Osteoblast (primary cell): Measurements from ENCODE around the gene PFKP. TPM values are rescaled to one million over a fixed set of nuclear protein-coding genes. Genes with fewer than 3 reads are reported as not detected.
A peak's percentile ranks its signal among the peaks of the same experiment; 100 is the strongest.
"Not testable (repeated sequence)": the region's sequence is repeated elsewhere in the genome, so short reads cannot be mapped to it uniquely, and the experiment has no call there.

Experiments
- DNase-seq: peaks from one replicate; pipeline ENCODE4 v3.0.0; 2011; ENCODE audit warnings: low spot score, mixed read lengths; ENCODE audit not compliant: insufficient read length; ENCODE audit errors: missing footprints
- H2AFZ ChIP-seq: 2 replicates; pipeline ENCODE4 v1.6.0; 2011; ENCODE audit warnings: mild to moderate bottlenecking, low read length
- H3K27ac ChIP-seq: 2 replicates; pipeline ENCODE4 v1.5.1; 2011; ENCODE audit warnings: mild to moderate bottlenecking, low read depth, low read length, moderate library complexity
- H3K27me3 ChIP-seq: 2 replicates; pipeline ENCODE4 v1.6.0; 2012; ENCODE audit warnings: mild to moderate bottlenecking, control low read depth, inconsistent platforms, low read length, moderate library complexity; ENCODE audit not compliant: insufficient read depth
- H3K36me3 ChIP-seq: 2 replicates; pipeline ENCODE4 v1.5.1; 2011; ENCODE audit warnings: mild to moderate bottlenecking, low read length, control low read depth, moderate library complexity; ENCODE audit not compliant: insufficient read depth
- H3K4me1 ChIP-seq: 2 replicates; pipeline ENCODE4 v1.5.1; 2011; ENCODE audit warnings: mild to moderate bottlenecking, low read length, control low read depth, moderate library complexity; ENCODE audit not compliant: insufficient read depth
- H3K4me2 ChIP-seq: 2 replicates; pipeline ENCODE4 v1.6.0; 2011; ENCODE audit warnings: mild to moderate bottlenecking, low read length; ENCODE audit not compliant: insufficient read depth
- H3K4me3 ChIP-seq: fragments of 200-600 bp; sonication (generic); 3 replicates; pipeline ENCODE4 v1.5.1; 2012; ENCODE audit warnings: mild to moderate bottlenecking, low read length, inconsistent platforms; ENCODE audit not compliant: insufficient read depth
- H3K79me2 ChIP-seq: 2 replicates; pipeline ENCODE4 v1.6.0; 2012; ENCODE audit warnings: mild to moderate bottlenecking, low read length, control low read depth, inconsistent platforms; ENCODE audit not compliant: insufficient read depth
- H3K9me3 ChIP-seq: 2 replicates; pipeline ENCODE4 v1.5.1; 2011; ENCODE audit warnings: low read depth, low read length, control low read depth
- H4K20me1 ChIP-seq: 2 replicates; pipeline ENCODE4 v1.6.0; 2012; ENCODE audit warnings: mild to moderate bottlenecking, low read length, control low read depth; ENCODE audit not compliant: insufficient read depth
- total RNA-seq: library from RNA; depleted of rRNA; stranded (reverse); fragments of >200 nt; gene quantifications from 2 replicates; pipeline ENCODE4 v1.2.3, GENCODE V29; 2012
- TF ChIP-seq, protein P1 (sequence below): IDR thresholded peaks from 2 replicates; pipeline ENCODE4 v1.5.1; 2011; ENCODE audit warnings: mild to moderate bottlenecking, low read depth, low read length, moderate library complexity; ENCODE audit errors: extremely low read depth

PFKP gene
- total RNA-seq, 1 donor, result 80.0 TPM

DNA sequence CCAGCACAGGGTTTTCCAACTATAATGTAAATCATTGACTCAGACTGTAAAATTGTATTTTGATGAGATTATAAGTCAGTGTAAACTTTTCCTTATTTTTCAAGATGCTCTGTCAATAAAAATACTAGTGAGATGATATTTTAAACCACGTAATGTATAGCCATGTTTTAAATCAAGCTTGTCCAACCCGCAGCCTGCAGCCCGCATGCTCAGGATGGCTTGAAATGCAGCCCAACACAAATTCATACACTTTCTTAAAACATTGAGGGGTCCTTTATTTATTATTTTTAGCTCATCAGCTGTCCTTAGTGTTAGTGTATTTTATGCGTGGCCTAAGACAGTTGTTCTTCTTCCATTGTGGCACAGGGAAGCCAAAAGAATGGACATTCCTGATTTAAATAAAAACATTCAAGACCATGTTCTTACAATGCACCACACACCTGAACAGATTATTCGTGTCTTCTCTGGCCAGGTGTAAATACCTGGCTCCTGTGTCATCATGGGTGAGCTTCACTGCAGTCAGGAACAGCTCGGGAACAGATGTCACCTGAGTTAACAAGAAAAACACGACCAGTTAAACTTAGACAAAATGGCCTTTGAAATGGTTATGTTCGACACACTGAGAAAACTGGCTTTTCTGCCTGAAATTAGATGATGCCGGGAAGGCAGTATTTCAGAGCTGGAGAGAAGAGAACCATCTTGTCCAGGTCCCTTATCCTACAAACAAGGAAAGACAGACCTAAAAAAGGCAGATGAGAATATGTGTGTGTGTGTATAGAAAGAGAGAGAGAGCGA is 99.3 kb downstream of the PFKP start:
- no peak overlapping the region for H2AFZ ChIP-seq
- H3K79me2 ChIP-seq, result peaks cover 50% of the 10 kb centered on the region
- H3K27me3 ChIP-seq, result no peaks in the 10 kb centered on the region
- H3K4me2 ChIP-seq, result no peak overlapping the region
- DNase-seq, result no peak
- TF ChIP-seq, protein P1, sequence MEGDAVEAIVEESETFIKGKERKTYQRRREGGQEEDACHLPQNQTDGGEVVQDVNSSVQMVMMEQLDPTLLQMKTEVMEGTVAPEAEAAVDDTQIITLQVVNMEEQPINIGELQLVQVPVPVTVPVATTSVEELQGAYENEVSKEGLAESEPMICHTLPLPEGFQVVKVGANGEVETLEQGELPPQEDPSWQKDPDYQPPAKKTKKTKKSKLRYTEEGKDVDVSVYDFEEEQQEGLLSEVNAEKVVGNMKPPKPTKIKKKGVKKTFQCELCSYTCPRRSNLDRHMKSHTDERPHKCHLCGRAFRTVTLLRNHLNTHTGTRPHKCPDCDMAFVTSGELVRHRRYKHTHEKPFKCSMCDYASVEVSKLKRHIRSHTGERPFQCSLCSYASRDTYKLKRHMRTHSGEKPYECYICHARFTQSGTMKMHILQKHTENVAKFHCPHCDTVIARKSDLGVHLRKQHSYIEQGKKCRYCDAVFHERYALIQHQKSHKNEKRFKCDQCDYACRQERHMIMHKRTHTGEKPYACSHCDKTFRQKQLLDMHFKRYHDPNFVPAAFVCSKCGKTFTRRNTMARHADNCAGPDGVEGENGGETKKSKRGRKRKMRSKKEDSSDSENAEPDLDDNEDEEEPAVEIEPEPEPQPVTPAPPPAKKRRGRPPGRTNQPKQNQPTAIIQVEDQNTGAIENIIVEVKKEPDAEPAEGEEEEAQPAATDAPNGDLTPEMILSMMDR, result no peak
- peaks cover 2% of the 10 kb centered on the region for H3K4me1 ChIP-seq
- no peak overlapping the region for H3K4me3 ChIP-seq
- peaks cover 24% of the 10 kb centered on the region for H4K20me1 ChIP-seq
- H3K36me3 ChIP-seq, result peaks cover 86% of the 10 kb centered on the region
- H3K9me3 ChIP-seq, result no peaks in the 10 kb centered on the region
- no peak overlapping the region for H3K27ac ChIP-seq

DNA sequence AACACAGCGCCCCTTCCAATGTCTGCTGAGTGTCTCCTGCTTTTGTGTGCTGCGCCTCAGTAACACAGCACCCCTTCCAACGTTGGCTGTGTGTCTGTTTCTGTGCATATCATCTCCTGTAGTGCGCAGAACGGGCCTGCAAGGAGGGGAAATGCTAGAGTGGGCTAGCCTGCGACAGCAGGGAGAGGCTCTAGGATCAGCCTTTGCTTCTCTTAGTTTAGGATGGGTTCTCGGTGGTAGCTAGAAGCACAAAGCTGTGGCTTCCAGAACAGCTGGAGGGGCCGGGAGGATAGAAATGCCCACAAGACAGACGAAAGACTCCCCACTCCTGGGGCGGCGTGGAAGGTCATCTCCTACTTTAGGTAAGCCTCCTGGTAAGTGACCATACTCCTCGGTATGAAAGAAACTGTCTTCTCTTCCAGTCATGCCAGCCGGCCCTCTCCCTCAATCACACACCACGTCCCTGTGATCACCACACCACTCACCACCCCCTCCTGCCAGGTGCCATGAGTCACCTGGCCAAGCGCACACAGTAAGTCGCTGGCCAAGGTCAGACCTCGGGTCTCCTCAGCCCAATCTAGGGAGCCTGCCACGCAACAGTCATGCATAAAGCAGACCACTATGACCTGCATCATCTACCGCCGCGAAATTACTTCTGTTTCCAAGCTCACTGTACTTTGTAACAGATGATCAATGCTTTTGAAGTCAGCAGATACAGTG is 100.4 kb downstream of the PFKP start:
- Histone ChIP-seq H3K9me3 (no peaks in the 10 kb centered on the region), H2AFZ (no peak overlapping the region), H3K4me1 (peaks cover 2% of the 10 kb centered on the region), H4K20me1 (peaks cover 24% of the 10 kb centered on the region), H3K4me3 (no peak overlapping the region), H3K4me2 (no peak overlapping the region), H3K27ac (no peak overlapping the region), H3K79me2 (peaks cover 53% of the 10 kb centered on the region), H3K36me3 (peaks cover 76% of the 10 kb centered on the region), H3K27me3 (no peaks in the 10 kb centered on the region)
- no peak for DNase-seq
- TF ChIP-seq, protein P1, result no peak

DNA sequence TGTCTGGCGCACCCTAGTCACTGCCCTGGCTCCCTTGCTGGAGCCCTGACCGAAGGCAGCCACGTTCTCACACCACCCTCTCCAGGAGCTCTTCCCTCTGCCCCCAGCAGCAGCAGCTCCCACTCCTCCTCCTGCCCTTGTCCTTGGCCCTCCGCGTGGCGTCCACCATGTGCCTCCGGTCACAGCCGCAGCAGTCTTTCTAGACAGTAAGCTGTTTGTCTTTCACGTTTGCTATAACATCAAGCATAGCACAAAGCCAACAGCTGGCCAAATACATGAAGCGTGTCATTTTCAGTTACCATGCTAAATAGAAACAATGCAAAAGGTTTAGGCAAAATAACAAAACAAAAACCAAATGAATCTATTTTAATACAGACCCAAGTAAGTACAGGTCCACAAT is 101.9 kb downstream of the PFKP start:
- Histone ChIP-seq H3K27me3 (no peaks in the 10 kb centered on the region), H3K27ac (no peak overlapping the region), H3K4me3 (no peak overlapping the region), H4K20me1 (peaks cover 24% of the 10 kb centered on the region), H3K4me2 (no peak overlapping the region), H2AFZ (no peak overlapping the region), H3K4me1 (peaks cover 2% of the 10 kb centered on the region), H3K9me3 (no peaks in the 10 kb centered on the region), H3K36me3 (peaks cover 61% of the 10 kb centered on the region), H3K79me2 (peaks cover 49% of the 10 kb centered on the region)
- TF ChIP-seq, protein P1, result no peak
- DNase-seq, result no peak

DNA sequence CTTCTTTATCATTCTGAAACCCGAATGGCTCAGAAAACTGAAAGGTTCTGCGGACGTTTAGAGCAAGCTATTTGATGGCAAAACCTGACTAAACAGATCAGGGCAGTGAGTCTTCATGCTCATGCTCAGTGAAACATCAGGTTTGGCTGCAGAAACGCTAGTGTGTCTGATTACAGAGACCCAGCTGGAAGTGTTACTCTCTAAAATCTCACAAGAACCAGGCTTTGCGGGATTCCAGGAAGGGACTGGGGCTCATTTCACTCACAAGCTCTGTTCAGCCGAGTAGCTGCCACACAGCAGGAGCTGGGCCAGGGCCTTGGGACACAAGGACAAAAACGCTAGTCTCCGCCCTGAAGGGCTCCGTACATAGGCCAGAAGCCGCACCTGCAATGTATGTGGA is 102.3 kb downstream of the PFKP start:
- H3K79me2 ChIP-seq, result peaks cover 49% of the 10 kb centered on the region
- TF ChIP-seq, protein P1, result no peak
- H3K4me3 ChIP-seq, result no peak overlapping the region
- no peak overlapping the region for H3K27ac ChIP-seq
- H3K9me3 ChIP-seq, result no peaks in the 10 kb centered on the region
- peaks cover 2% of the 10 kb centered on the region for H3K4me1 ChIP-seq
- H4K20me1 ChIP-seq, result peaks cover 24% of the 10 kb centered on the region
- H3K4me2 ChIP-seq, result no peak overlapping the region
- H3K36me3 ChIP-seq, result peaks cover 56% of the 10 kb centered on the region
- no peak overlapping the region for H2AFZ ChIP-seq
- H3K27me3 ChIP-seq, result no peaks in the 10 kb centered on the region
- DNase-seq, result no peak

DNA sequence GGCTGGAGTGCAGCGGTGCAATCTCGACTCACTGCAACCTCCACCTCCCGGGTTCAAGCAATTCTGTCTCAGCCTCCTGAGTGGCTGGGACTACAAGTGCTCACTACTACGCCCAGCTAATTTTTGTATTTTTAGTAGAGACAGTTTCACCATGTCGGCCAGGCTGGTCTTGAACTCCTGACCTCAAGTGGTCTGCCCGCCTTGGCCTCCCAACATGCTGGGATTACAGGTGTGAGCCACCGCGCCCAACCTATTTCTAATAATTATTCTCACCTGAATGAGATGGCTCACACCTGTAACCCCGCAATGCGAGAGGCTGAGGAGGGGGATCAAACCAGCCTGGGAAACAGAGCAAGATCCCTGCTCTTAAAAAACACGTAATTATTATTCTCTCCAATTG is 104.1 kb downstream of the PFKP start:
- peaks cover 13% of the 10 kb centered on the region for H3K27me3 ChIP-seq
- H3K79me2 ChIP-seq, result peaks cover 47% of the 10 kb centered on the region
- H3K27ac ChIP-seq, result peak overlapping the region; percentile 96
- DNase-seq, H2AFZ ChIP-seq, H3K9me3 ChIP-seq, H3K4me1 ChIP-seq: not testable (repeated sequence)
- peaks cover 24% of the 10 kb centered on the region for H4K20me1 ChIP-seq
- H3K4me2 ChIP-seq, result peak overlapping the region; percentile 63
- peaks cover 38% of the 10 kb centered on the region for H3K36me3 ChIP-seq
- H3K4me3 ChIP-seq, result peak overlapping the region; percentile 87
